ENCODE results near the gene BAG5. TPM values are rescaled to one million over a fixed set of nuclear protein-coding genes. Genes with fewer than 3 reads are reported as not detected.

BAG5 gene
- total RNA-seq, 1 experiment from 2014 or later: 28.9 TPM

DNA sequence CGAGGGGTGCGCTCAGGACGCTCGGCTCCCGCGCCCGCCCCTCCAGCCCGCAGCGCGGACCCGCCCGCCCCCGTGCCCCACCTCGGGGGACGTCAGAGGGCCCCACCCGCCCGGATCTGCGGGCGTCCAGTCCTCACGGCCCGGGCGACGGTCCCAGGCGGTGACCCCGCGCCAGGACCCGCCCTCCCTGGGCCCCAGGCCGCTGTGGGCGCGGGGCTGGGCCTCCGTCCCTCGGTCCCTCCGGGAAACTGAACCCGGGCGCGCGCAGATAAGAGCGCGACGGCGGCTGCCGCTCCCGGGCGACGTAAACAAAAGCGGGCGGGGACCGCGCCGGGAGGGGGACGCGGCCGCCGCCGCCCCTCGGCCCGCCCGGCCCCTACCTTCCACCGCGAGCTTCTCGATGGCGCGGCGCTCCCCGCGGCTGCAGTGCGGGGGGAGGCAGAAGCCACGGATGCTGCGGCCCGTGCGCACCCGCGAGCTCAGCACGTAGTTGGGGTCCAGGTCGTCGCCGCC lies 41.0 kb downstream of the BAG5 start:
- no TSS peak for BruUV-seq (replicated peaks)
- CTCF ChIA-PET: interaction anchor here (0.7 kb wide), 1 partner anchor 25 kb away, joined by 3 read pairs; no protein-coding TSS in a partner anchor
- Histone ChIP-seq H3K27me3 (replicated peaks; ENCODE audit: control insufficient read depth, insufficient read depth, low read length) (no peaks in the 10 kb centered on the region), H3K9me3 (no peaks in the 10 kb centered on the region), H3K4me1 (peaks cover 46% of the 10 kb centered on the region), H3K36me3 (ENCODE audit: control insufficient read depth, insufficient read depth, low read length) (peaks cover 9% of the 10 kb centered on the region), H3K4me3 (ENCODE audit: low read depth, low read length) (peak overlapping the region; percentile 95)
- Mint-ChIP-seq H3K27ac (ENCODE audit: unreplicated experiment) (no peak overlapping the region), H3K36me3 (ENCODE audit: insufficient read depth, unreplicated experiment) (peaks cover 52% of the 10 kb centered on the region), H3K27me3 (ENCODE audit: insufficient read depth, unreplicated experiment) (no peaks in the 10 kb centered on the region), H3K9me3 (ENCODE audit: unreplicated experiment) (no peaks in the 10 kb centered on the region), H3K4me1 (ENCODE audit: low read depth, unreplicated experiment) (peaks cover 25% of the 10 kb centered on the region), H3K4me3 (ENCODE audit: unreplicated experiment) (peak overlapping the region; percentile 74)
- POLR2A ChIA-PET: no interaction called here
- intact Hi-C loops (cut with micrococcal nuclease; ENCODE audit: unreplicated experiment): no loop called here
- TF ChIP-seq, protein P1, sequence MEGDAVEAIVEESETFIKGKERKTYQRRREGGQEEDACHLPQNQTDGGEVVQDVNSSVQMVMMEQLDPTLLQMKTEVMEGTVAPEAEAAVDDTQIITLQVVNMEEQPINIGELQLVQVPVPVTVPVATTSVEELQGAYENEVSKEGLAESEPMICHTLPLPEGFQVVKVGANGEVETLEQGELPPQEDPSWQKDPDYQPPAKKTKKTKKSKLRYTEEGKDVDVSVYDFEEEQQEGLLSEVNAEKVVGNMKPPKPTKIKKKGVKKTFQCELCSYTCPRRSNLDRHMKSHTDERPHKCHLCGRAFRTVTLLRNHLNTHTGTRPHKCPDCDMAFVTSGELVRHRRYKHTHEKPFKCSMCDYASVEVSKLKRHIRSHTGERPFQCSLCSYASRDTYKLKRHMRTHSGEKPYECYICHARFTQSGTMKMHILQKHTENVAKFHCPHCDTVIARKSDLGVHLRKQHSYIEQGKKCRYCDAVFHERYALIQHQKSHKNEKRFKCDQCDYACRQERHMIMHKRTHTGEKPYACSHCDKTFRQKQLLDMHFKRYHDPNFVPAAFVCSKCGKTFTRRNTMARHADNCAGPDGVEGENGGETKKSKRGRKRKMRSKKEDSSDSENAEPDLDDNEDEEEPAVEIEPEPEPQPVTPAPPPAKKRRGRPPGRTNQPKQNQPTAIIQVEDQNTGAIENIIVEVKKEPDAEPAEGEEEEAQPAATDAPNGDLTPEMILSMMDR (IDR thresholded peaks at IDR 0.05; ENCODE audit: insufficient read depth in 1 of 2, low read depth in 1 of 2, low read length in 1 of 2, severe bottlenecking in 1 of 2, unreplicated experiment in 1 of 2): no peak
- no peak for DNase-seq

DNA sequence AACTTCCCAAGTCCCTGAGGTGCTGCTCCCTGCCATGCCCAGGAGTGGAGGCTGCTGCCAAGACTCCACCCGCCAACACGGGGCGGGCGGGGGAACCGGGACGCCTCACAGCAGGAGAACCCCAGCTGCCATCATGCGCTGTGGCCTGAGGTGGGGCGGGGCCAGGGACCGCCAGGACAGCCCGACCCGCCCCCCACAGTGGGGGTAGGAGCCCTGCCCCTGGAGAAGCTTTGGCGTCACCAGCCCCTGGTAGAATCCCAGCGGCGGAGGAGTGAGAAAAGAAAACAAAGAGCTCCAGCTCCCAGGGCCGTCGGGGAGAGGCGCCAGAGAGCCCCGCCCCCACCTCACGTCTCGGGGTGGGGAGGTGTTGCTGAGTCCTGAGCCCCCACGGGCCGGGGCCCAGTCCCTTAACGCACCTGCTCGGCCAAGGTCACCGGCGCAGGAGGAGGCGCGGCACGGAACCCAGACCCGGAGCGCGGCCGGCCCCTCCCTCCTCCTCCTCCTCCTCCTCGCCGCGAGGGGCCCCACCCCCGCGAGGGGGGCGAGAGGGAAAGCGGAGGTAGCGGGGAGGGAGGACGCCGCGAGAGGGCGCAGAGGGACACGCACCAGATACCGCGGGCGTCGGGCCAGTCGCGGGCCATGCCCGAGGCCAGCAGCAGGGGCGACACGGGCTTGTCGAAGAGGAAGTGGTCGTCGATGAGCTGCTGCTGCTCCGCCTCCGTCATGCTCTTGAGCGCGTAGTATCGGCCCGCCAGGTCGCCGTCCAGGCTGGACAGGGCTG lies 41.6 kb downstream of the BAG5 start:
- no TSS peak for BruUV-seq (replicated peaks)
- no peaks in the 10 kb centered on the region for H3K27me3 ChIP-seq (replicated peaks; ENCODE audit: control insufficient read depth, insufficient read depth, low read length)
- H3K36me3 ChIP-seq (ENCODE audit: control insufficient read depth, insufficient read depth, low read length): peaks cover 9% of the 10 kb centered on the region
- H3K4me1 ChIP-seq: peaks cover 40% of the 10 kb centered on the region
- peak overlapping the region; percentile 95 for H3K4me3 ChIP-seq (ENCODE audit: low read depth, low read length)
- Mint-ChIP-seq H3K4me1 (ENCODE audit: low read depth, unreplicated experiment) (peaks cover 23% of the 10 kb centered on the region), H3K27ac (ENCODE audit: unreplicated experiment) (no peak overlapping the region), H3K36me3 (ENCODE audit: insufficient read depth, unreplicated experiment) (peaks cover 52% of the 10 kb centered on the region), H3K9me3 (ENCODE audit: unreplicated experiment) (no peaks in the 10 kb centered on the region), H3K27me3 (ENCODE audit: insufficient read depth, unreplicated experiment) (no peaks in the 10 kb centered on the region), H3K4me3 (ENCODE audit: unreplicated experiment) (peak overlapping the region; percentile 74)
- no peak for DNase-seq
- POLR2A ChIA-PET: no interaction called here
- CTCF ChIA-PET: interaction anchor here (0.7 kb wide), 1 partner anchor 26 kb away, joined by 3 read pairs; no protein-coding TSS in a partner anchor
- intact Hi-C loops (cut with micrococcal nuclease; ENCODE audit: unreplicated experiment): no loop called here
- H3K9me3 ChIP-seq: no peaks in the 10 kb centered on the region
- TF ChIP-seq, protein P1 (IDR thresholded peaks at IDR 0.05; ENCODE audit: insufficient read depth in 1 of 2, low read depth in 1 of 2, low read length in 1 of 2, severe bottlenecking in 1 of 2, unreplicated experiment in 1 of 2): no peak

- ChIA-PET POLR2A (no interaction called here), CTCF (no interaction called here)
- Histone ChIP-seq H3K27me3 (replicated peaks; ENCODE audit: control insufficient read depth, insufficient read depth, low read length) (no peaks in the 10 kb centered on the region), H3K4me1 (peaks cover 34% of the 10 kb centered on the region), H3K9me3 (no peaks in the 10 kb centered on the region), H3K4me3 (ENCODE audit: low read depth, low read length) (peak overlapping the region; percentile 95), H3K36me3 (ENCODE audit: control insufficient read depth, insufficient read depth, low read length) (peaks cover 9% of the 10 kb centered on the region)
- peak overlapping the region; percentile 74 for H3K4me3 Mint-ChIP-seq (ENCODE audit: unreplicated experiment)
- BruUV-seq (replicated peaks): no TSS peak
- peak overlapping the region; percentile 40 for H3K27ac Mint-ChIP-seq (ENCODE audit: unreplicated experiment)
- intact Hi-C loops (cut with micrococcal nuclease; ENCODE audit: unreplicated experiment): no loop called here
- TF ChIP-seq, protein P1 (IDR thresholded peaks at IDR 0.05; ENCODE audit: insufficient read depth in 1 of 2, low read depth in 1 of 2, low read length in 1 of 2, severe bottlenecking in 1 of 2, unreplicated experiment in 1 of 2): no peak
- peaks cover 48% of the 10 kb centered on the region for H3K36me3 Mint-ChIP-seq (ENCODE audit: insufficient read depth, unreplicated experiment)
- H3K4me1 Mint-ChIP-seq (ENCODE audit: low read depth, unreplicated experiment): peaks cover 17% of the 10 kb centered on the region
- no peaks in the 10 kb centered on the region for H3K27me3 Mint-ChIP-seq (ENCODE audit: insufficient read depth, unreplicated experiment)
- DNase-seq: no peak
- no peaks in the 10 kb centered on the region for H3K9me3 Mint-ChIP-seq (ENCODE audit: unreplicated experiment)
Measured at GRCh38 chr14:103520269-103520656, 42.2 kb downstream of the BAG5 start.

Data from Caco-2 (cell line).